H1 (cell line): ENCODE measurements around the gene CYP4A22. TPM values are rescaled to one million over a fixed set of nuclear protein-coding genes. Genes with fewer than 3 reads are reported as not detected.

ENCODE experiments used
- ASH2L ChIP-seq: fragments of 200-600, 300-600 bp; sonication (generic); IDR thresholded peaks from one replicate; pipeline ENCODE4 v1.7.1; 2017; ENCODE audit warnings: low read length
- BRCA1 ChIP-seq: IDR thresholded peaks from 2 replicates; pipeline ENCODE4 v1.6.1; 2012; ENCODE audit warnings: low read depth, low read length, improper control_type of control experiment
- CBX5 ChIP-seq: fragments of 300-800, 300-1000 bp; sonication (generic); IDR thresholded peaks from 2 replicates; pipeline ENCODE4 v1.7.1; 2016; ENCODE audit warnings: antibody characterized with exemption, low read length, low read depth
- CHD2 ChIP-seq: IDR thresholded peaks from 2 replicates; pipeline ENCODE4 v1.6.1; 2012; ENCODE audit warnings: low read length, improper control_type of control experiment
- E2F6 ChIP-seq: IDR thresholded peaks from 2 replicates; pipeline ENCODE4 v1.6.1; 2012; ENCODE audit warnings: inconsistent platforms
- MAX ChIP-seq: IDR thresholded peaks from 2 replicates; pipeline ENCODE4 v1.6.1; 2012; ENCODE audit warnings: inconsistent platforms
- RFX5 ChIP-seq: IDR thresholded peaks from 2 replicates; pipeline ENCODE4 v1.6.1; 2011; ENCODE audit warnings: low read depth, low read length, improper control_type of control experiment, borderline replicate concordance
- RNF2 ChIP-seq: fragments of 200-900, 300-1000 bp; sonication (generic); IDR thresholded peaks from 2 replicates; pipeline ENCODE4 v1.7.1; 2016; ENCODE audit warnings: borderline replicate concordance, low read depth, mild to moderate bottlenecking, antibody characterized with exemption, low read length; ENCODE audit not compliant: poor library complexity, severe bottlenecking; ENCODE audit errors: missing control alignments
- SAP30 ChIP-seq: fragments of 300-600 bp; sonication (generic); IDR thresholded peaks from 2 replicates; pipeline ENCODE4 v1.7.1; 2012; ENCODE audit warnings: low read length, moderate library complexity, mild to moderate bottlenecking, inconsistent platforms; ENCODE audit not compliant: insufficient read depth, insufficient replicate concordance
- SIN3A ChIP-seq, 2 experiments: IDR thresholded peaks in 1 of 2; conservative IDR thresholded peaks in 1 of 2; 2 replicates each; pipeline ENCODE4 v1.6.1; 2011 to 2012; ENCODE audit warnings: low read length in 2 of 2, improper control_type of control experiment in 1 of 2, low read depth in 1 of 2, mild to moderate bottlenecking in 1 of 2
- TBP ChIP-seq: IDR thresholded peaks from 2 replicates; pipeline ENCODE4 v1.6.1; 2011; ENCODE audit warnings: low read depth, low read length, improper control_type of control experiment
- polyA plus RNA-seq, 7 experiments: library from polyadenylated mRNA; depleted of rRNA in 3 of 7; stranded (reverse) in 5 of 7; unstranded in 2 of 7; fragments of >200 nt in 5 of 7; fragments of 200-250 nt in 2 of 7; gene quantifications; 1 replicate in 5 of 7; 2 replicates in 1 of 7; 4 replicates in 1 of 7; pipeline versions ENCODE4 v1.2.1 to v1.2.3, GENCODE V29; 2011 to 2013; ENCODE audit warnings: missing spikeins in 2 of 7, mixed read lengths in 2 of 7
- total RNA-seq: library from RNA; stranded (reverse); fragmentation: NEBNext Ultra II Directional; extraction: Animal tissue kit (Norgen Biotek cat#: 25700); gene quantifications from 2 replicates; pipeline ENCODE4 v1.2.1, GENCODE V29; 2021

The CYP4A22 gene
- total and polyA plus RNA-seq, 2 of the 8 experiments (the other 6 are each of a cell fraction or from before 2014, with no cell fraction given), result not detected

GRCh38 chr1:47179017-47179987 is 42.1 kb downstream of the CYP4A22 start (continued):
- TF ChIP-seq E2F6 (no peak), BRCA1 (peak; percentile 51; the same call in 1 of the 2 replicates), SAP30 (no peak), CBX5 (no peak), TBP (peak; percentile 65), RNF2 (no peak), SIN3A (conservative IDR thresholded peaks at IDR 0.05 in 1 of 2, IDR thresholded peaks at IDR 0.05 in 1 of 2; ENCODE audit: low read depth in 1 of 2, low read length in 2 of 2) (peak in 1 of 2 experiments; percentile 88; a peak in 2 of 4 replicates), RFX5 (no peak), ASH2L (no peak), CHD2 (0 out of 2 replicates have a peak, but pooled peaks have one; percentile 26), MAX (peak; percentile 36; the same call in 1 of the 2 replicates)
- TF ChIP-seq, all 59 proteins: peak for 25
